ENCODE results near the gene ITPRIPL1.
"Not testable (repeated sequence)": the region's sequence is repeated elsewhere in the genome, so short reads cannot be mapped to it uniquely, and the experiment has no call there.

ITPRIPL1 gene

GRCh38 chr2:96291751-96292150 lies 33.4 kb upstream of the ITPRIPL1 start:
- H3K27me3 ChIP-seq (ENCODE audit: control insufficient read depth, low read length) = no peaks in the 10 kb centered on the region
- H3K4me2 ChIP-seq (ENCODE audit: low read length) = no peak overlapping the region
- H3K9me3 ChIP-seq (ENCODE audit: control insufficient read depth, insufficient read depth, low read length) = no peaks in the 10 kb centered on the region
- no peak overlapping the region for H3K27ac ChIP-seq (ENCODE audit: low read depth, low read length)
- H3K79me2 ChIP-seq (ENCODE audit: control insufficient read depth, low read length) = no peaks in the 10 kb centered on the region
- H3K36me3 ChIP-seq (ENCODE audit: control insufficient read depth, low read length) = peaks cover 97% of the 10 kb centered on the region
- no peaks in the 10 kb centered on the region for H4K20me1 ChIP-seq (ENCODE audit: control insufficient read depth, insufficient read depth, low read depth, low read length)
- TF ChIP-seq CTCF (IDR thresholded peaks at IDR 0.05; ENCODE audit: low read depth, low read length, poor library complexity, severe bottlenecking) (no peak), EZH2phosphoT487 (IDR thresholded peaks at IDR 0.05; ENCODE audit: borderline replicate concordance, low read length) (no peak)
- H3K4me1 ChIP-seq (ENCODE audit: control insufficient read depth, low read length) = no peaks in the 10 kb centered on the region
- no peaks in the 10 kb centered on the region for H3K9me2 ChIP-seq (replicated peaks; ENCODE audit: control insufficient read depth, low read length)
- no peaks in the 10 kb centered on the region for H3F3A ChIP-seq (ENCODE audit: control insufficient read depth, insufficient read depth)
- H3K4me3 ChIP-seq (ENCODE audit: low read length) = no peak overlapping the region

- H3F3A ChIP-seq (ENCODE audit: control insufficient read depth, insufficient read depth); H3K79me2 ChIP-seq (ENCODE audit: control insufficient read depth, low read length); H3K4me1 ChIP-seq (ENCODE audit: control insufficient read depth, low read length); H4K20me1 ChIP-seq (ENCODE audit: control insufficient read depth, insufficient read depth, low read depth, low read length); H3K4me2 ChIP-seq (ENCODE audit: low read length); H3K4me3 ChIP-seq (ENCODE audit: low read length); H3K9me2 ChIP-seq (replicated peaks; ENCODE audit: control insufficient read depth, low read length); H3K27me3 ChIP-seq (ENCODE audit: control insufficient read depth, low read length); H3K27ac ChIP-seq (ENCODE audit: low read depth, low read length); H3K9me3 ChIP-seq (ENCODE audit: control insufficient read depth, insufficient read depth, low read length): not testable (repeated sequence)
- H3K36me3 ChIP-seq (ENCODE audit: control insufficient read depth, low read length) = peaks cover 97% of the 10 kb centered on the region
Observed at GRCh38 chr2:96294271-96294670, 30.8 kb upstream of the ITPRIPL1 start.

- Histone ChIP-seq H3K4me1 (ENCODE audit: control insufficient read depth, low read length) (no peaks in the 10 kb centered on the region), H3K9me3 (ENCODE audit: control insufficient read depth, insufficient read depth, low read length) (no peaks in the 10 kb centered on the region), H3K27me3 (ENCODE audit: control insufficient read depth, low read length) (no peaks in the 10 kb centered on the region), H3K9me2 (replicated peaks; ENCODE audit: control insufficient read depth, low read length) (no peaks in the 10 kb centered on the region), H3F3A (ENCODE audit: control insufficient read depth, insufficient read depth) (no peaks in the 10 kb centered on the region), H3K36me3 (ENCODE audit: control insufficient read depth, low read length) (peaks cover 94% of the 10 kb centered on the region), H4K20me1 (ENCODE audit: control insufficient read depth, insufficient read depth, low read depth, low read length) (no peaks in the 10 kb centered on the region), H3K4me3 (ENCODE audit: low read length) (no peak overlapping the region), H3K27ac (ENCODE audit: low read depth, low read length) (no peak overlapping the region), H3K4me2 (ENCODE audit: low read length) (no peak overlapping the region), H3K79me2 (ENCODE audit: control insufficient read depth, low read length) (peaks cover 14% of the 10 kb centered on the region)
- TF ChIP-seq EZH2phosphoT487 (IDR thresholded peaks at IDR 0.05; ENCODE audit: borderline replicate concordance, low read length) = no peak
- TF ChIP-seq CTCF (IDR thresholded peaks at IDR 0.05; ENCODE audit: low read depth, low read length, poor library complexity, severe bottlenecking) = no peak
Observed at GRCh38 chr2:96296925-96297324, 28.2 kb upstream of the ITPRIPL1 start.

GRCh38 chr2:96301865-96302264 lies 23.3 kb upstream of the ITPRIPL1 start:
- Histone ChIP-seq H3K36me3 (ENCODE audit: control insufficient read depth, low read length) (peaks cover 93% of the 10 kb centered on the region), H3K27ac (ENCODE audit: low read depth, low read length) (no peak overlapping the region), H3K4me2 (ENCODE audit: low read length) (no peak overlapping the region), H3K4me1 (ENCODE audit: control insufficient read depth, low read length) (peaks cover 22% of the 10 kb centered on the region), H3K4me3 (ENCODE audit: low read length) (no peak overlapping the region), H3K79me2 (ENCODE audit: control insufficient read depth, low read length) (peaks cover 61% of the 10 kb centered on the region), H3K9me2 (replicated peaks; ENCODE audit: control insufficient read depth, low read length) (no peaks in the 10 kb centered on the region), H3F3A (ENCODE audit: control insufficient read depth, insufficient read depth) (no peaks in the 10 kb centered on the region), H3K9me3 (ENCODE audit: control insufficient read depth, insufficient read depth, low read length) (no peaks in the 10 kb centered on the region), H3K27me3 (ENCODE audit: control insufficient read depth, low read length) (no peaks in the 10 kb centered on the region), H4K20me1 (ENCODE audit: control insufficient read depth, insufficient read depth, low read depth, low read length) (0 out of 2 replicates have a peak, but pooled peaks cover 3% of the 10 kb centered on the region)
- TF ChIP-seq EZH2phosphoT487 (IDR thresholded peaks at IDR 0.05; ENCODE audit: borderline replicate concordance, low read length) (no peak), CTCF (IDR thresholded peaks at IDR 0.05; ENCODE audit: low read depth, low read length, poor library complexity, severe bottlenecking) (no peak)

Data from DOHH2 (cell line).